HG03432 (cell line): ENCODE measurements around the gene CNTNAP5.

Source experiments
- ATAC-seq: cut with Tn5 transposase; IDR thresholded peaks from one replicate; pipeline ENCODE4 v1.9.1; 2021; ENCODE audit warnings: mild to moderate bottlenecking, moderate library complexity; ENCODE audit not compliant: unreplicated experiment

Gene CNTNAP5

GRCh38 chr2:124149571-124149970 lies 124.5 kb downstream of the CNTNAP5 start:
- ATAC-seq: no peak

- no peak for ATAC-seq
Observed at GRCh38 chr2:124151691-124152090, 126.6 kb downstream of the CNTNAP5 start.

GRCh38 chr2:124153713-124154112 lies 128.6 kb downstream of the CNTNAP5 start:
- no peak for ATAC-seq

- no peak for ATAC-seq
Observed at GRCh38 chr2:124159166-124159565, 134.1 kb downstream of the CNTNAP5 start.

- no peak for ATAC-seq
Observed at GRCh38 chr2:124161542-124161941, 136.5 kb downstream of the CNTNAP5 start.

- ATAC-seq: no peak
Observed at GRCh38 chr2:124162256-124162655, 137.2 kb downstream of the CNTNAP5 start.

GRCh38 chr2:124163840-124164239 lies 138.8 kb downstream of the CNTNAP5 start:
- ATAC-seq: no peak

- ATAC-seq: no peak
Observed at GRCh38 chr2:124165698-124166097, 140.6 kb downstream of the CNTNAP5 start.

- ATAC-seq: no peak
Observed at GRCh38 chr2:124171472-124172063, 146.5 kb downstream of the CNTNAP5 start.

GRCh38 chr2:124178719-124179118 lies 153.6 kb downstream of the CNTNAP5 start:
- ATAC-seq: no peak

GRCh38 chr2:124180635-124181034 lies 155.5 kb downstream of the CNTNAP5 start:
- ATAC-seq: no peak

- ATAC-seq: no peak
Observed at GRCh38 chr2:124186801-124187200, 161.7 kb downstream of the CNTNAP5 start.

- no peak for ATAC-seq
Observed at GRCh38 chr2:124187948-124188347, 162.9 kb downstream of the CNTNAP5 start.

- ATAC-seq: no peak
Observed at GRCh38 chr2:124193706-124194105, 168.6 kb downstream of the CNTNAP5 start.

- no peak for ATAC-seq
Observed at GRCh38 chr2:124201713-124202112, 176.6 kb downstream of the CNTNAP5 start.

GRCh38 chr2:124209441-124209840 lies 184.4 kb downstream of the CNTNAP5 start:
- no peak for ATAC-seq

GRCh38 chr2:124211461-124211860 lies 186.4 kb downstream of the CNTNAP5 start:
- ATAC-seq: no peak

- ATAC-seq: no peak
Observed at GRCh38 chr2:124213977-124214587, 189.0 kb downstream of the CNTNAP5 start.

GRCh38 chr2:124246170-124246569 lies 221.1 kb downstream of the CNTNAP5 start:
- no peak for ATAC-seq

- no peak for ATAC-seq
Observed at GRCh38 chr2:124248386-124248785, 223.3 kb downstream of the CNTNAP5 start.

- no peak for ATAC-seq
Observed at GRCh38 chr2:124250433-124250832, 225.3 kb downstream of the CNTNAP5 start.

GRCh38 chr2:124254621-124255020 lies 229.5 kb downstream of the CNTNAP5 start:
- ATAC-seq: no peak

- no peak for ATAC-seq
Observed at GRCh38 chr2:124257120-124257519, 232.0 kb downstream of the CNTNAP5 start.
